Right atrium auricular region (tissue), 2 donors: ENCODE results near the gene ZMIZ1. TPM values are rescaled to one million over a fixed set of nuclear protein-coding genes. Genes with fewer than 3 reads are reported as not detected.
A peak's percentile ranks its signal among the peaks of the same experiment; 100 is the strongest.

Experiments used
- DNase-seq: peaks from one replicate; pipeline ENCODE4 v3.0.0-alpha.2; 2019; ENCODE audit warnings: low spot score
- H3K27ac ChIP-seq, 2 donors: fragments of 200-600 bp; sonication (generic); 1 replicate in 1 of 2; 2 replicates in 1 of 2; pipeline ENCODE4 v1.5.1; 2016 to 2019
- H3K27me3 ChIP-seq, 2 donors: fragments of 200-600 bp; sonication (generic); one replicate each; pipeline versions ENCODE4 v1.5.1 to v1.6.0; 2017 to 2019
- H3K36me3 ChIP-seq: fragments of 200-600 bp; sonication (generic); one replicate; pipeline ENCODE4 v1.5.1; 2016
- H3K4me1 ChIP-seq, 2 donors: fragments of 200-600 bp; sonication (generic); one replicate each; pipeline versions ENCODE4 v1.5.1 to v1.6.0; 2017 to 2019
- H3K4me3 ChIP-seq, 2 donors: fragments of 200-600 bp; sonication (generic); 1 replicate in 1 of 2; 2 replicates in 1 of 2; pipeline ENCODE4 v1.5.1; 2017 to 2019; ENCODE audit warnings: mild to moderate bottlenecking in 1 of 2, moderate library complexity in 1 of 2
- H3K9me3 ChIP-seq, 2 donors: fragments of 200-600 bp; sonication (generic); one replicate each; pipeline ENCODE4 v1.5.1; 2019
- CTCF ChIP-seq, 2 donors: fragments of 200-600 bp; sonication (generic); IDR thresholded peaks; one replicate each; pipeline ENCODE4 v1.5.1; 2019; ENCODE audit warnings: antibody characterized with exemption in 2 of 2
- total RNA-seq, 2 donors: library from RNA; depleted of rRNA; stranded (reverse); fragments of >200 nt; gene quantifications; one replicate each; pipeline ENCODE4 v1.1.0, GENCODE V29; 2016

The ZMIZ1 gene
- total RNA-seq, 2 donors from 2014 or later: 59.3 to 71.0 TPM

GRCh38 chr10:79084012-79084971, 15.5 kb downstream of the ZMIZ1 start:
- no peaks in the 10 kb centered on the region for H3K36me3 ChIP-seq
- peak overlapping the region; percentile 90 to 97 for H3K27ac ChIP-seq
- no peaks in the 10 kb centered on the region for H3K9me3 ChIP-seq
- H3K4me1 ChIP-seq: peaks cover 0 to 100% of the 10 kb centered on the region in 2 donors
- no peak overlapping the region for H3K4me3 ChIP-seq
- H3K27me3 ChIP-seq: no peaks in the 10 kb centered on the region
- peak; percentile 98 for DNase-seq
- no peak for TF ChIP-seq CTCF (IDR thresholded peaks at IDR 0.05)

DNA sequence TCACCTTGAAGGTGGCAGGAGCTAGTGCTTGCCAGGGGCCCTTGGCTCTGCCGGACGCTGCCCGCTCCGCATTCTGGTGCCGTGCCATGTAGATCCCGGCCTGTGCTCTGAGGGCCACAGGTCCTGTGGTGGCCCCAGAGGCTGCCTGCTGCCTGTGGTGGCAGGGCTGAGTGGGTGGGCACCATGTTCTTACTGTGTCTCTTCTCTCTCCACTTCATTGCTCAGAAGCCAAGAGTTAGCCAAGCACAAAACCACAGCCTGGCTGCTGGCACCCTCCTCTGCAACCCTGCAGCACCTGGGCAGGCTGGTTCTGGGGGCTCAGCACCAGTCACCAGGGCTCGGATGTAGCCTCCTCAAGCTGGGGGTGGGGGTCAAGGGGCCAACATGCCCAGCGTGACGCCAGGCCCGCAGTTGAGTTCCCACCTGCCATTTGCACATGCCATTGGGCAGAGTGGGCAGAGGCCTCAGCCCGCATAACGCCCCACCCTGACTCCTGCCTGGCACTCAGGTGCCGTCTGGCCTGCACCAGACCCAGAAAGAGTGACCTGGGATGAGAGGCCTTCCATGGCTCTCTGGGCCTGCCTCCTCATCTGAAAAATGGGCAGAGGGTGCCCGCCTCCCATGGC, 16.3 kb downstream of the ZMIZ1 start:
- Histone ChIP-seq H3K27ac (peak overlapping the region; percentile 90 to 97), H3K9me3 (no peaks in the 10 kb centered on the region), H3K36me3 (no peaks in the 10 kb centered on the region), H3K4me3 (no peak overlapping the region), H3K4me1 (peaks cover 0 to 100% of the 10 kb centered on the region in 2 donors), H3K27me3 (no peaks in the 10 kb centered on the region)
- no peak for DNase-seq
- TF ChIP-seq CTCF (IDR thresholded peaks at IDR 0.05): no peak

DNA sequence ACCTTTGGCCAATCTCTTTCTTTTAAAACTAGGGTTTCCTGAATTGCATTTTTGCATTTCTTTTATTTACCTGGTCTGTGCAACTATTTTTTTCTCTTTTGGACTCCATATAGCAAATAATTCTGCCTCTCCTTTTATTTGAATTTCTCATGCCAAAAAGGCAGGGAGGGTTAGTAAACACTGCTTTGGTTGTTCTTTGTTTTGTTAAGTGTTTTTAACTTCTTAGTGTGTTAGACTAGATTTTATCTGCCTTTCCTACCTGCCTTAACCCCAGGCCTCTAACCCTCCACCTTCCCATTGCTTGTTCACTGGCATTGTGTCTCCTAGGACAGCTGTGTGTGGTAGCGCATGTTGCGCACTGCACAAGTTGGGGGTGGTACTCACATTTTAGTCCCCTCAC, 18.1 kb downstream of the ZMIZ1 start:
- TF ChIP-seq CTCF (IDR thresholded peaks at IDR 0.05): no peak
- H3K4me1 ChIP-seq: peaks cover 0 to 100% of the 10 kb centered on the region in 2 donors
- no peak for DNase-seq

GRCh38 chr10:79087721-79088120, 19.0 kb downstream of the ZMIZ1 start:
- Histone ChIP-seq H3K27ac (peak overlapping the region; percentile 58 to 63), H3K36me3 (no peaks in the 10 kb centered on the region), H3K4me1 (peaks cover 0 to 100% of the 10 kb centered on the region in 2 donors), H3K4me3 (no peak overlapping the region), H3K27me3 (no peaks in the 10 kb centered on the region), H3K9me3 (no peaks in the 10 kb centered on the region)
- TF ChIP-seq CTCF (IDR thresholded peaks at IDR 0.05): no peak
- DNase-seq: no peak

More for the DNA sequence above, 18.1 kb downstream of the ZMIZ1 start:
- no peaks in the 10 kb centered on the region for H3K9me3 ChIP-seq
- H3K36me3 ChIP-seq: no peaks in the 10 kb centered on the region
- H3K27ac ChIP-seq: peak overlapping the region; percentile 58 to 63
- no peaks in the 10 kb centered on the region for H3K27me3 ChIP-seq
- no peak overlapping the region for H3K4me3 ChIP-seq

DNA sequence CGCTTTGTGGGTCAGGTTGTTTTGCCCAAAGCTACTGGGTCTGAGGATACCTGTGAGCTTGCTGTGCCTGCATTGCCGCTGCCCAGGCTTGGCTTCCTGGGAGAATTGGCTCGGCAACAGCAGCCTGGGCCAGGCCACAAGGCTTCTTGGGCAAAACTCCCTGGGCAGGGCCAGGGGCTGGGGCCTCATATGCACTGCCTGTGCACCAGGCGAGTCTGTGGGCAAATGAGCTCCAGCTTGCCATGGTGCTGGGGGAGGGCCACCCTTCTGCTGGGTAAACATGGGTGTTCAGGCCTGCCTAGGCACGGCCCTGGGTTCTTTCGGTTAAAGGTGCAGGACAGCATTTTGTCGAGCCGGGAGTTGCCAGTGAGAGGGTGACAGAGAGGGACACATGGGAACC, 19.4 kb downstream of the ZMIZ1 start:
- no peaks in the 10 kb centered on the region for H3K9me3 ChIP-seq
- DNase-seq: no peak
- TF ChIP-seq CTCF (IDR thresholded peaks at IDR 0.05): no peak
- H3K4me1 ChIP-seq: peaks cover 0 to 100% of the 10 kb centered on the region in 2 donors
- no peak overlapping the region for H3K4me3 ChIP-seq
- no peaks in the 10 kb centered on the region for H3K27me3 ChIP-seq
- H3K27ac ChIP-seq: peak overlapping the region; percentile 58 to 63
- no peaks in the 10 kb centered on the region for H3K36me3 ChIP-seq
